Kidney capillary endothelial cell (primary cell): ENCODE measurements around the gene ARL5B.
"Not testable (repeated sequence)": the region's sequence is repeated elsewhere in the genome, so short reads cannot be mapped to it uniquely, and the experiment has no call there.

Source experiments
- DNase-seq: peaks from one replicate; pipeline ENCODE4 v3.0.0-alpha.2; 2018; ENCODE audit warnings: low spot score

The ARL5B gene

GRCh38 chr10:18659125-18659818 lies at the start of gene ARL5B:
TSS of gene ARL5B (plus strand) at chr10:18659431. CDS start at chr10:18659638, 207 bp downstream.
- DNase-seq, result peak; percentile 93

GRCh38 chr10:18610517-18610916 lies 48.7 kb upstream of the ARL5B start:
- peak; percentile 94 for DNase-seq

- DNase-seq, result no peak
These were observed 48.1 kb upstream of the ARL5B start for GRCh38 chr10:18611168-18611567.

GRCh38 chr10:18615618-18616017 lies 43.6 kb upstream of the ARL5B start:
- DNase-seq, result no peak

- DNase-seq, result no peak
These were observed 42.9 kb upstream of the ARL5B start for GRCh38 chr10:18616337-18616736.

GRCh38 chr10:18619016-18619415 lies 40.2 kb upstream of the ARL5B start:
- DNase-seq, result no peak

- no peak for DNase-seq
These were observed 38.4 kb upstream of the ARL5B start for GRCh38 chr10:18620856-18621255.

GRCh38 chr10:18623671-18624070 lies 35.6 kb upstream of the ARL5B start:
- DNase-seq, result not testable (repeated sequence)

GRCh38 chr10:18625886-18626285 lies 33.3 kb upstream of the ARL5B start:
- no peak for DNase-seq

- DNase-seq, result peak; percentile 37
These were observed 31.7 kb upstream of the ARL5B start for GRCh38 chr10:18627452-18628018.

GRCh38 chr10:18632500-18632899 lies 26.7 kb upstream of the ARL5B start:
- not testable (repeated sequence) for DNase-seq

- DNase-seq, result no peak
These were observed 23.2 kb upstream of the ARL5B start for GRCh38 chr10:18635995-18636394.

- not testable (repeated sequence) for DNase-seq
These were observed 21.8 kb upstream of the ARL5B start for GRCh38 chr10:18637400-18637799.

- not testable (repeated sequence) for DNase-seq
These were observed 19.5 kb upstream of the ARL5B start for GRCh38 chr10:18639719-18640118.

GRCh38 chr10:18647151-18647550 lies 12.1 kb upstream of the ARL5B start:
- DNase-seq, result no peak

GRCh38 chr10:18647945-18648344 lies 11.3 kb upstream of the ARL5B start:
- no peak for DNase-seq

GRCh38 chr10:18649364-18649959 lies 9.8 kb upstream of the ARL5B start:
- no peak for DNase-seq

- no peak for DNase-seq
These were observed 8.7 kb upstream of the ARL5B start for GRCh38 chr10:18650404-18650997.

GRCh38 chr10:18651324-18652007 lies 7.8 kb upstream of the ARL5B start, which contains the start of gene NSUN6:
TSS of gene NSUN6 (minus strand) at chr10:18651587. CDS start at chr10:18651203, 384 bp downstream.
- DNase-seq, result peak; percentile 73

GRCh38 chr10:18653112-18653511 lies 6.1 kb upstream of the ARL5B start:
- DNase-seq, result no peak

- DNase-seq, result no peak
These were observed 2.5 kb upstream of the ARL5B start for GRCh38 chr10:18656724-18657123.
